Natural killer cell treated with Interleukin-12 subunit alpha and Interleukin-12 subunit beta and Interleukin-15 and Interleukin-18, amount 100 ng/mL, for 72 hours (primary cell): ENCODE measurements around the gene SYNGR1. TPM values are rescaled to one million over a fixed set of nuclear protein-coding genes. Genes with fewer than 3 reads are reported as not detected.

Experiments
- ATAC-seq, 2 donors: fragments of 150-1000 bp; cut with Tn5 transposase in 1 of 2; sonication (Bioruptor Pico), chemical (Tn5 transposase) in 1 of 2; 2 replicates each; pipeline ENCODE4 v1.10.0; 2021
- DNase-seq: peaks from one replicate; pipeline ENCODE4 v3.0.0; 2022; ENCODE audit warnings: low spot score
- H3K27ac Mint-ChIP-seq, 2 donors: 1 replicate in 1 of 2; 2 replicates in 1 of 2; pipeline ENCODE4 v1.8.0; 2022; ENCODE audit warnings: mixed read lengths in 2 of 2, mild to moderate bottlenecking in 1 of 2, moderate library complexity in 1 of 2
- H3K27me3 Mint-ChIP-seq, 2 donors: 1 replicate in 1 of 2; 2 replicates in 1 of 2; pipeline ENCODE4 v1.8.0; 2022; ENCODE audit warnings: mixed read lengths in 2 of 2
- H3K36me3 Mint-ChIP-seq: one replicate; pipeline ENCODE4 v1.8.0; 2022; ENCODE audit warnings: mixed read lengths
- H3K4me1 Mint-ChIP-seq, 2 donors: 1 replicate in 1 of 2; 2 replicates in 1 of 2; pipeline ENCODE4 v1.8.0; 2022; ENCODE audit warnings: low read depth in 2 of 2, mixed read lengths in 2 of 2, mild to moderate bottlenecking in 1 of 2
- H3K4me3 Mint-ChIP-seq: one replicate; pipeline ENCODE4 v1.8.0; 2022; ENCODE audit warnings: mixed read lengths
- H3K9me3 Mint-ChIP-seq: 2 replicates; pipeline ENCODE4 v1.8.0; 2022; ENCODE audit warnings: mixed read lengths
- total RNA-seq, 2 donors: library from RNA; stranded (reverse); gene quantifications; one replicate each; pipeline ENCODE4 v1.2.3, GENCODE V29; 2022

SYNGR1 gene
- total RNA-seq, 2 donors from 2014 or later: 1.1 to 2.0 TPM

DNA sequence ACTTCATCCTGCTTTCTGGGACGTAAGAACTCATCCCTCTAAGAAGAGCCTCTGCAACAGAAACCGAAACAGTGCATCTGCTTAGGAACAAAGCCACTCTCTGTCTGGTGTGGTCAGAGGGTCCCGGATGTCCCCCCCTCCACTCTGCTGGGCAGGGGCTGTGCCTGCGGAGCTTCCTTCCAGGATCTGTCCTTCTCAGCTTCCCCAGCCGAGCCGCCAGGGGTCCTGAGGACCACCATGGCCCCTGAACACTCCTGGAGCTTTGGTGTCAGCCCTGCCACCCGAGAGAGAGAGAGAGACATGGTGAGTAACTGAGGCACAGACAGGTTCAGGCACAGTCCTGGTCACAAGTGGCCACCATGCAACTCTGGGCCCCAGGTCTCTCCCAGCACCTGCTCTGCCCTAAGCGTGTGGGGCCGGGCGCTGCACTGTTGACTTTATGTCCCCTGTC lies 82.6 kb downstream of the SYNGR1 start:
- Mint-ChIP-seq H3K9me3 (no peaks in the 10 kb centered on the region), H3K4me3 (no peak overlapping the region), H3K36me3 (no peaks in the 10 kb centered on the region), H3K27ac (no peak overlapping the region), H3K4me1 (peaks cover 0 to 3% of the 10 kb centered on the region in 2 donors), H3K27me3 (no peaks in the 10 kb centered on the region)
- DNase-seq (no peak), ATAC-seq (no peak)

DNA sequence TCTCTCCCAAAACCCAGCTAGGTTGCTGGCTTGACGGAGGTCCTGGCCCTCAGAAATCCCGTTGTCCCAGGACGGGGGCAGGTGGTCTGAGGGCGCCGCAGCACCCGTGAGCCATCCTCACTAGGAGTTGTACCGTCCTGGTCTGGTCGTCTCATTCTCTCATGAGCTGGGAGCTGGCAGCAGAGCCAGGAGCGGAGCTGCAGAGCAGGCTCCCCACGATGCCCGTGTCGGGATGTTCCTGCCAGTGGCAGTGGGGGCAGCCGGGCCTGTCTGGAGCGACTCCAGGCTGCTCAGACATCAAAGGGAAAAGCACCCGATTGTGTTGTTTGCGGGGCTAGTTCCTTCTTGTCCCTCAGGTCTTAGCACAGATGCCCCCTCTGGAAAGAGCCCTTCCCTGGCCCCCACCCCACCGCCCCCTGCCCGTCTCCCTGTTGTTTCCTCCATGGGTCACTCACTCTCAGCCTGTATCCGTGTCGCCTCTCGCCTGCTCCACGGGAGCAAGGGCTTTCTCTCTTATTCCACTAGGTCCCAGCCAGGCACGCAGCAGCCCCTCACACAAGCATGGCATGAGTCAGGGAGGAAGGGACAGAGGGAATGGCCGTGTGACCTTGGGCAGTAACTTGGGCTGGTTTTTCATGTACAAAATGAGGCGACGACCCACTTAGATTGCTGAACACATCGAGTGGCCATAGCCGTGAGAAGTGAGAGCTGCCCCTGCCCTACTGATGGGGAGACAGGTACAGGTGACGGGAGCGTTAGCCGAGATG lies 83.9 kb downstream of the SYNGR1 start:
- Mint-ChIP-seq H3K27ac (no peak overlapping the region), H3K36me3 (no peaks in the 10 kb centered on the region), H3K27me3 (peaks cover 0 to under 1% of the 10 kb centered on the region in 2 donors), H3K4me3 (no peak overlapping the region), H3K4me1 (peaks cover 0 to 3% of the 10 kb centered on the region in 2 donors), H3K9me3 (no peaks in the 10 kb centered on the region)
- no peak for ATAC-seq
- DNase-seq: no peak

DNA sequence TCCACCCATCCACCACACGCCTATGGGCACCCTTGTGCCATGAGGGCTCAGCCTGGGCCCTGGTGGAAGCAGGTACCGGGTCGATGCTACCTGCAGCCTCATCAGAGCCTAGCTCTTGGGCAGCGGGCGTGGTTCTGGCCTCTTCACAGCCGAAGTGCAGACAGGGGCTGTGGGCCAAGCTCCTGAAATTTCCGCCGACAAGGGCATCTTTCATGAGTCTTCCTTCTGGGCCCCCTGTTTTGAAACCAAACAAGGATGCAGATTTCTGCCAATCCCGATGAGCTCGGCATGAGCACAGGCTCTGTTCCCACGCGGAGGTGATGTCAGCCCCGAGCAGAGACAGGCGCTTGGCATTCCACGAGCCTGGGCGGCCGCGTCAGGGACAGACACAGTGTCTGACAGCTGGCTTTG lies 84.5 kb downstream of the SYNGR1 start:
- H3K9me3 Mint-ChIP-seq: no peaks in the 10 kb centered on the region
- H3K27ac Mint-ChIP-seq: no peak overlapping the region
- H3K4me3 Mint-ChIP-seq: no peak overlapping the region
- no peaks in the 10 kb centered on the region for H3K36me3 Mint-ChIP-seq
- H3K27me3 Mint-ChIP-seq: peaks cover 3 to 7% of the 10 kb centered on the region in 2 donors
- H3K4me1 Mint-ChIP-seq: no peaks in the 10 kb centered on the region
- no peak for ATAC-seq
- no peak for DNase-seq

DNA sequence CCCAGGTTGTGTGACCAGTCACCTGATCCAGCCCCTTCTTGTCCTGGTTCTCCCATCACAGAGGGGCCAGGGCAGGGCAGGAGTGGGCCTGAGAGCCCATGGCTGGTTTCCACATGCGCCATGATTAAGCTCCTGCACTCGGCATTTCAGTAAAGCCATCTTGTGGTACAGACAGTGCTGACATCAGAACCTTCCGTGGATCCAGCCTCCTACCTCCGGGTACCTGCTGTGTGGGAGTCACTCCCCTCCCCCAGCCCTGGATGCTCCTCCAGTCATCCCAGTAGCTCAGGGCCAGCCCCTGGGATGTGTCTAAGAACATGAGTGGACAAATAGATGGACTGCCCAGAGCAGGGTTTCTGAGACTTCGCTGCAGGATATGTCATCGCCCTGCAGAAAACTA lies 84.9 kb downstream of the SYNGR1 start:
- no peak for ATAC-seq
- no peak overlapping the region for H3K4me3 Mint-ChIP-seq
- no peaks in the 10 kb centered on the region for H3K36me3 Mint-ChIP-seq
- H3K9me3 Mint-ChIP-seq: no peaks in the 10 kb centered on the region
- H3K4me1 Mint-ChIP-seq: no peaks in the 10 kb centered on the region
- H3K27ac Mint-ChIP-seq: no peak overlapping the region
- peaks cover 6 to 8% of the 10 kb centered on the region in 2 donors for H3K27me3 Mint-ChIP-seq
- DNase-seq: no peak

Other genes starting within 250 kb of the SYNGR1 start
- gene CBX7, start 197.3 kb upstream of the SYNGR1 start, total RNA-seq: 10 to 100 TPM in 1 of 2 donors, 1 to 10 TPM in 1; 4.9 to 11.1 TPM
- gene PDGFB, start 105.0 kb upstream of the SYNGR1 start, total RNA-seq: not detected
- 1,000 to 10,000 TPM; 1,242 to 2,090 TPM for gene RPL3, start 30.4 kb upstream of the SYNGR1 start, total RNA-seq
- 10 to 100 TPM; 20.8 to 38.9 TPM for gene TAB1, start 49.8 kb downstream of the SYNGR1 start, total RNA-seq
- 1 to 10 TPM in 1 of 2 donors, under 1 TPM in 1; 0.38 to 2.6 TPM for gene MGAT3, start 107.0 kb downstream of the SYNGR1 start, total RNA-seq
- 10 to 100 TPM; 49.6 to 71.2 TPM for gene MIEF1, start 152.3 kb downstream of the SYNGR1 start, total RNA-seq
- 100 to 1,000 TPM; 463 to 472 TPM for gene ATF4, start 170.6 kb downstream of the SYNGR1 start, total RNA-seq
- 100 to 1,000 TPM in 1 of 2 donors, 10 to 100 TPM in 1; 84.1 to 122 TPM for gene RPS19BP1, start 182.8 kb downstream of the SYNGR1 start, total RNA-seq
- under 1 TPM in 1 of 2 donors, not detected in 1; 0.17 TPM for gene CACNA1I, start 220.8 kb downstream of the SYNGR1 start, total RNA-seq